Ovary (tissue), 3 donors: Measurements from ENCODE around the gene EYA3.

ENCODE experiments used
- CTCF ChIP-seq, 3 donors: fragments of 450-650 bp in 2 of 3; fragments of 200-600 bp in 1 of 3; IDR thresholded peaks; one replicate each; pipeline versions ENCODE4 v1.5.1 to v1.8.0; 2016 to 2022; ENCODE audit warnings: antibody characterized with exemption in 3 of 3, mild to moderate bottlenecking in 1 of 3
- POLR2A ChIP-seq: fragments of 450-650 bp; IDR thresholded peaks from one replicate; pipeline ENCODE4 v1.6.1; 2017; ENCODE audit warnings: antibody characterized with exemption, mild to moderate bottlenecking, moderate library complexity
- donor health status: DM: no; HTN: no; CAD: no.

GRCh38 chr1:27999055-27999454 is 89.4 kb downstream of the EYA3 start:
- no peak for TF ChIP-seq CTCF (IDR thresholded peaks at IDR 0.05)
- TF ChIP-seq POLR2A: no peak
